ENCODE results near the gene RNU1-4. TPM values are rescaled to one million over a fixed set of nuclear protein-coding genes. Genes with fewer than 3 reads are reported as not detected.
"Not testable (repeated sequence)": the region's sequence is repeated elsewhere in the genome, so short reads cannot be mapped to it uniquely, and the experiment has no call there.

The RNU1-4 gene
- total and polyA plus RNA-seq, 4 experiments from 2014 or later, result 3,010 to 3,866 TPM; not detected in 2

DNA sequence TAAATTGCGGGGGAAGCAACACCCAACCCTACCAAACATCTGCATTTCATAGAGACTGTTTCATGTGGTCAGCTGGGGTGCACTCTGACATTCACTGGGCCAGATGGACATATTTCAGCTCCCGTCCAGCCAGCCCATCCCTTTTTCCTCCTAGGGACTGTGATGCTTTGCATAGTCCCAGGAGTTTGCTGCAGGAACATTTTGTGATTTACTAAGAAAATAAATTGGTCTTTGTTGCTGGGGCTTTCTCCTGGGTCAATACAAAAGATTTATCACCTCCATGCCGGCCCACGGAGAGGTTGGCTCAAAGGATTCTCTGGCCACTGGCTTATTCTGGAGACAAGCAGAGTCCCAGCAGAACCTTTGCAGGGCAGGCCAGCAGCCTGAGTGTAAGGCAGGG lies 46.0 kb downstream of the RNU1-4 start:
- H3K4me3 Mint-ChIP-seq; intact Hi-C loops (cut with micrococcal nuclease); H3K27ac ChIP-seq (ENCODE audit: low read depth, low read length); POLR2A ChIA-PET (ENCODE audit: partially characterized antibody); H3K9me3 Mint-ChIP-seq; DNase-seq; CTCF ChIA-PET (ENCODE audit: partially characterized antibody); H3K36me3 ChIP-seq (ENCODE audit: insufficient read depth, low read length); H3K4me1 ChIP-seq (ENCODE audit: insufficient read depth, low read length); H3K36me3 Mint-ChIP-seq; H3K27me3 Mint-ChIP-seq; H3K27ac Mint-ChIP-seq; H3K9me3 ChIP-seq (ENCODE audit: control insufficient read depth in 1 of 2, low read length in 2 of 2); H3K4me1 Mint-ChIP-seq; H3K4me3 ChIP-seq (ENCODE audit: low read length in 2 of 2); H3K27me3 ChIP-seq (ENCODE audit: insufficient read depth, low read length): not testable (repeated sequence)

DNA sequence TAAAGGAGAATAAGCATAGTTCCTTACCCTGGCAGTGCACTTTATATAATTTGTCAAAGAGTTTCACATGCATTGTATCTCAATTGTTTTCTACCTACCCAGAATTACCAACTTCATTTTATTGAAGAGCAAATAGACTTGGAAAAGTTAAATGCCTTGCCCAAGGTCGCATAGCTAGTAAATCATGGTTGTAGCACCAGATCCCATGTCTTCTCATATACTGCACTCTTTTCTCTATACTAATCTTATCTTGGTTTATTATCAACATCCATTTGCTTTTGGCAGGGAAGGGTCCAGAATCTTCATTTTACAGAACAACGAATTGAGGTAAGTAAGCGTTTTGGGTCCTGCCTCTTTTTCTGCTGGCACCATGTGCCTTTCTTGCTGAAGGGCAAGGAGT lies 46.9 kb downstream of the RNU1-4 start:
- H3K9me3 ChIP-seq (ENCODE audit: control insufficient read depth in 1 of 2, low read length in 2 of 2); H3K27ac Mint-ChIP-seq; CTCF ChIA-PET (ENCODE audit: partially characterized antibody); H3K27me3 Mint-ChIP-seq; H3K27me3 ChIP-seq (ENCODE audit: insufficient read depth, low read length); H3K27ac ChIP-seq (ENCODE audit: low read depth, low read length); DNase-seq; H3K4me3 ChIP-seq (ENCODE audit: low read length in 2 of 2); POLR2A ChIA-PET (ENCODE audit: partially characterized antibody); H3K4me1 ChIP-seq (ENCODE audit: insufficient read depth, low read length); H3K36me3 ChIP-seq (ENCODE audit: insufficient read depth, low read length); H3K4me1 Mint-ChIP-seq; H3K9me3 Mint-ChIP-seq; intact Hi-C loops (cut with micrococcal nuclease); H3K4me3 Mint-ChIP-seq; H3K36me3 Mint-ChIP-seq: not testable (repeated sequence)

DNA sequence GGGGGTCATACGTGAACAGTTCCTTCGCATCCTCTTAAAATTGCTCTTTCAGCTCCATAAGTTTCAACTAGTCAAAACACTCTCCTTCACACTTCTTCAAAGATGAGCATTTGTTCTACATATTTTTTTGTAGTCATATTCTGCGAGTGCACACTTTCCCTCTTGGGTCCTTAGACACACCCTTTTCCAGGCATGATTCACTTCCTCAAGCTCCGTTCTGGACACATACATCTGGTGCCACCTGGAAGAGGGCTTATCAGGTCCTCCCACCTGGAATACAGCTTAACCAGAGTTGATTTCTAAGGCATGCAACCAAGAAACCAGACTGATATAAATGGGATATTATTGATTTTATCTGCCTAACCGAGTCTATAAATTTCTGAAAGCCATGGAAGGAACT lies 47.4 kb downstream of the RNU1-4 start:
- H3K27me3 ChIP-seq (ENCODE audit: insufficient read depth, low read length); H3K4me1 Mint-ChIP-seq; DNase-seq; CTCF ChIA-PET (ENCODE audit: partially characterized antibody); H3K27ac ChIP-seq (ENCODE audit: low read depth, low read length); H3K9me3 ChIP-seq (ENCODE audit: control insufficient read depth in 1 of 2, low read length in 2 of 2); H3K4me3 Mint-ChIP-seq; H3K4me3 ChIP-seq (ENCODE audit: low read length in 2 of 2); POLR2A ChIA-PET (ENCODE audit: partially characterized antibody); H3K27ac Mint-ChIP-seq; H3K27me3 Mint-ChIP-seq; H3K36me3 ChIP-seq (ENCODE audit: insufficient read depth, low read length); H3K4me1 ChIP-seq (ENCODE audit: insufficient read depth, low read length); intact Hi-C loops (cut with micrococcal nuclease); H3K9me3 Mint-ChIP-seq; H3K36me3 Mint-ChIP-seq: not testable (repeated sequence)

Other genes with a start within 250 kb of the RNU1-4 start
- gene RNU1-1, start 226.2 kb upstream of the RNU1-4 start, total RNA-seq, result 1,000 to 10,000 TPM; 3,010 to 3,866 TPM
- gene RNU1-1, start 226.2 kb upstream of the RNU1-4 start, polyA plus RNA-seq, result not detected
- 10 to 100 TPM; 16.7 to 17.0 TPM for gene NBPF1, start 127.0 kb upstream of the RNU1-4 start, total RNA-seq
- 10 to 100 TPM in 1 of 2 donors, 1 to 10 TPM in 1; 4.1 to 10.4 TPM for gene NBPF1, start 127.0 kb upstream of the RNU1-4 start, polyA plus RNA-seq
- gene RNU1-3, start 73.6 kb upstream of the RNU1-4 start, total RNA-seq, result 1,000 to 10,000 TPM; 3,010 to 3,866 TPM
- gene RNU1-3, start 73.6 kb upstream of the RNU1-4 start, polyA plus RNA-seq, result not detected
- 1,000 to 10,000 TPM; 3,010 to 3,866 TPM for gene RNU1-2, start 155.5 kb downstream of the RNU1-4 start, total RNA-seq
- not detected for gene RNU1-2, start 155.5 kb downstream of the RNU1-4 start, polyA plus RNA-seq
- 10 to 100 TPM; 84.9 to 91.7 TPM for gene CROCC, start 181.4 kb downstream of the RNU1-4 start, total RNA-seq
- gene CROCC, start 181.4 kb downstream of the RNU1-4 start, polyA plus RNA-seq, result 1 to 10 TPM in 1 of 2 donors, under 1 TPM in 1; 0.77 to 8.4 TPM
- not detected for gene MFAP2, start 240.1 kb downstream of the RNU1-4 start, total RNA-seq
- gene MFAP2, start 240.1 kb downstream of the RNU1-4 start, polyA plus RNA-seq, result not detected